ENCODE measurements around the gene NRXN2. TPM values are rescaled to one million over a fixed set of nuclear protein-coding genes. Genes with fewer than 3 reads are reported as not detected.

The NRXN2 gene
- total RNA-seq, 8 experiments from 2014 or later, result 0.51 to 120 (median 71.9) TPM

- in situ Hi-C loops (cut with MboI; ENCODE audit: low pct_unique_long_range_greater_than_20kb in 2 of 9, low sequenced_read_pairs in 9 of 9, unreplicated experiment in 9 of 9), result no loop called here
- ATAC-seq (replicated peaks in 6 of 8), result peak in 1 of 8 experiments; percentile 8
Measured at GRCh38 chr11:64609436-64610047, 113.5 kb downstream of the NRXN2 start.

GRCh38 chr11:64608636-64609035 lies 114.4 kb downstream of the NRXN2 start:
- ATAC-seq (replicated peaks in 6 of 8), result peak in 5 of 8 experiments; percentile 7 to 66 (median 53)
- in situ Hi-C loops (cut with MboI; ENCODE audit: low pct_unique_long_range_greater_than_20kb in 2 of 9, low sequenced_read_pairs in 9 of 9, unreplicated experiment in 9 of 9), result no loop called here
- 30 to 100% (median 67%) methylated on average over 1 to 7 of the region's 12 CpGs for WGBS, 10 experiments

More at GRCh38 chr11:64609436-64610047, 113.5 kb downstream of the NRXN2 start:
- WGBS, 10 experiments, result no CpG with 5 or more reads among the region's 5 CpGs
- Histone ChIP-seq H3K27ac (no peak overlapping the region), H3K4me3 (no peak overlapping the region), H3K4me1 (replicated peaks in 1 of 2) (peaks cover 0 to 3% of the 10 kb centered on the region in 2 donors)

GRCh38 chr11:64608046-64608445 lies 115.0 kb downstream of the NRXN2 start:
- Histone ChIP-seq H3K4me1 (replicated peaks in 1 of 2) (peaks cover 0 to 5% of the 10 kb centered on the region in 2 donors), H3K4me3 (no peak overlapping the region), H3K27ac (no peak overlapping the region)
- in situ Hi-C loops (cut with MboI; ENCODE audit: low pct_unique_long_range_greater_than_20kb in 2 of 9, low sequenced_read_pairs in 9 of 9, unreplicated experiment in 9 of 9), result no loop called here
- peak in 7 of 8 experiments; percentile 11 to 97 (median 39) for ATAC-seq (replicated peaks in 6 of 8)
- 4 to 90% (median 47%) methylated on average over 1 to 6 of the region's 18 CpGs; no CpG with 5 or more reads in 2 of the 10 experiments for WGBS, 10 experiments

More at GRCh38 chr11:64608636-64609035, 114.4 kb downstream of the NRXN2 start:
- Histone ChIP-seq H3K27ac (no peak overlapping the region), H3K4me3 (no peak overlapping the region), H3K4me1 (replicated peaks in 1 of 2) (peaks cover 0 to 3% of the 10 kb centered on the region in 2 donors)

- Histone ChIP-seq H3K4me1 (replicated peaks in 1 of 2) (peaks cover 0 to 9% of the 10 kb centered on the region in 2 donors), H3K4me3 (no peak overlapping the region), H3K27ac (no peak overlapping the region)
- peak in 3 of 8 experiments; percentile 21 to 53 (median 25) for ATAC-seq (replicated peaks in 6 of 8)
- in situ Hi-C loops (cut with MboI; ENCODE audit: low pct_unique_long_range_greater_than_20kb in 2 of 9, low sequenced_read_pairs in 9 of 9, unreplicated experiment in 9 of 9), result no loop called here
- 27 to 98% methylated on average over 3 to 9 of the region's 55 CpGs; no CpG with 5 or more reads in 8 of the 10 experiments for WGBS, 10 experiments
Measured at GRCh38 chr11:64607381-64607985, 115.5 kb downstream of the NRXN2 start.

- no peak for ATAC-seq (replicated peaks in 6 of 8)
- in situ Hi-C loops (cut with MboI; ENCODE audit: low pct_unique_long_range_greater_than_20kb in 2 of 9, low sequenced_read_pairs in 9 of 9, unreplicated experiment in 9 of 9), result no loop called here
- H3K4me1 ChIP-seq (replicated peaks in 1 of 2), result peaks cover 0 to 9% of the 10 kb centered on the region in 2 donors
- no peak overlapping the region for H3K4me3 ChIP-seq
- H3K27ac ChIP-seq, result no peak overlapping the region
- 20 to 100% (median 100%) methylated on average over 1 to 2 of the region's 23 CpGs; no CpG with 5 or more reads in 6 of the 10 experiments for WGBS, 10 experiments
Measured at GRCh38 chr11:64606796-64607380, 116.1 kb downstream of the NRXN2 start.

GRCh38 chr11:64605656-64606585 lies 117.1 kb downstream of the NRXN2 start:
- no peak for ATAC-seq (replicated peaks in 6 of 8)
- no peak overlapping the region for H3K27ac ChIP-seq
- H3K4me1 ChIP-seq (replicated peaks in 1 of 2), result peaks cover 0 to 9% of the 10 kb centered on the region in 2 donors
- in situ Hi-C loops (cut with MboI; ENCODE audit: low pct_unique_long_range_greater_than_20kb in 2 of 9, low sequenced_read_pairs in 9 of 9, unreplicated experiment in 9 of 9), result no loop called here
- 30 to 100% (median 62%) methylated on average over 1 to 7 of the region's 21 CpGs; no CpG with 5 or more reads in 4 of the 10 experiments for WGBS, 10 experiments
- no peak overlapping the region for H3K4me3 ChIP-seq

- peak in 5 of 8 experiments; percentile 58 to 69 (median 63) for ATAC-seq (replicated peaks in 6 of 8)
- WGBS, 10 experiments, result 30 to 97% (median 87%) methylated on average over 2 to 4 of the region's 10 CpGs; no CpG with 5 or more reads in 5 of the 10 experiments
- in situ Hi-C loops (cut with MboI; ENCODE audit: low pct_unique_long_range_greater_than_20kb in 2 of 9, low sequenced_read_pairs in 9 of 9, unreplicated experiment in 9 of 9), result no loop called here
- Histone ChIP-seq H3K27ac (peak overlapping the region in 1 of 2 donors; percentile 47), H3K4me1 (replicated peaks in 1 of 2) (peaks cover 0 to 9% of the 10 kb centered on the region in 2 donors), H3K4me3 (no peak overlapping the region)
Measured at GRCh38 chr11:64605244-64605560, 117.8 kb downstream of the NRXN2 start.

- WGBS, 10 experiments, result 39 to 100% (median 75%) methylated on average over 1 to 4 of the region's 7 CpGs; no CpG with 5 or more reads in 5 of the 10 experiments
- H3K4me1 ChIP-seq (replicated peaks in 1 of 2), result peaks cover 0 to 9% of the 10 kb centered on the region in 2 donors
- in situ Hi-C loops (cut with MboI; ENCODE audit: low pct_unique_long_range_greater_than_20kb in 2 of 9, low sequenced_read_pairs in 9 of 9, unreplicated experiment in 9 of 9), result no loop called here
- peak overlapping the region in 1 of 2 donors; percentile 47 for H3K27ac ChIP-seq
- no peak overlapping the region for H3K4me3 ChIP-seq
- ATAC-seq (replicated peaks in 6 of 8), result peak in 2 of 8 experiments; percentile 23 to 58
Measured at GRCh38 chr11:64604458-64605243, 118.3 kb downstream of the NRXN2 start.

- no peak overlapping the region for H3K4me3 ChIP-seq
- in situ Hi-C loops (cut with MboI; ENCODE audit: low pct_unique_long_range_greater_than_20kb in 2 of 9, low sequenced_read_pairs in 9 of 9, unreplicated experiment in 9 of 9), result no loop called here
- WGBS, 10 experiments, result 42 to 100% (median 86%) methylated on average over 1 to 5 of the region's 10 CpGs; no CpG with 5 or more reads in 6 of the 10 experiments
- no peak for ATAC-seq (replicated peaks in 6 of 8)
- no peak overlapping the region for H3K27ac ChIP-seq
- peaks cover 0 to 9% of the 10 kb centered on the region in 2 donors for H3K4me1 ChIP-seq (replicated peaks in 1 of 2)
Measured at GRCh38 chr11:64603411-64604110, 119.4 kb downstream of the NRXN2 start.

- WGBS, 10 experiments, result 87 to 100% (median 100%) methylated on average over 1 to 4 of the region's 10 CpGs; no CpG with 5 or more reads in 5 of the 10 experiments
- in situ Hi-C loops (cut with MboI; ENCODE audit: low pct_unique_long_range_greater_than_20kb in 2 of 9, low sequenced_read_pairs in 9 of 9, unreplicated experiment in 9 of 9), result no loop called here
- H3K27ac ChIP-seq, result no peak overlapping the region
- no peak overlapping the region for H3K4me3 ChIP-seq
- H3K4me1 ChIP-seq (replicated peaks in 1 of 2), result peaks cover 0 to 9% of the 10 kb centered on the region in 2 donors
- no peak for ATAC-seq (replicated peaks in 6 of 8)
Measured at GRCh38 chr11:64602466-64603070, 120.4 kb downstream of the NRXN2 start.
